Neuronal stem cell (in vitro differentiated cells): ENCODE data around the gene ILKAP.
A peak's percentile ranks its signal among the peaks of the same experiment; 100 is the strongest.

Source experiments
- DNase-seq: peaks from one replicate; pipeline ENCODE4 v3.0.0-alpha.2; 2013; ENCODE audit warnings: low spot score
- H2AFZ ChIP-seq: one replicate; pipeline ENCODE4 v1.6.1; 2013; ENCODE audit warnings: mild to moderate bottlenecking, low read length, inconsistent platforms
- H2AK5ac ChIP-seq: 2 replicates; pipeline ENCODE4 v1.6.1; 2013; ENCODE audit warnings: low read depth, mild to moderate bottlenecking, inconsistent platforms, low read length, moderate library complexity, mixed read lengths
- H2BK120ac ChIP-seq: 2 replicates; pipeline ENCODE4 v1.6.1; 2013; ENCODE audit warnings: low read depth, mild to moderate bottlenecking, inconsistent platforms, low read length, moderate library complexity, mixed read lengths
- H2BK12ac ChIP-seq: one replicate; pipeline ENCODE4 v1.6.1; 2013; ENCODE audit warnings: low read length, inconsistent platforms
- H2BK15ac ChIP-seq: 2 replicates; pipeline ENCODE4 v1.6.1; 2013; ENCODE audit warnings: mild to moderate bottlenecking, low read length, inconsistent platforms, mixed read lengths
- H2BK5ac ChIP-seq: one replicate; pipeline ENCODE4 v1.6.1; 2013; ENCODE audit warnings: inconsistent platforms, mild to moderate bottlenecking, low read length, moderate library complexity
- H3K14ac ChIP-seq: one replicate; pipeline ENCODE4 v1.6.1; 2013; ENCODE audit warnings: low read length, inconsistent platforms
- H3K18ac ChIP-seq: 2 replicates; pipeline ENCODE4 v1.6.1; 2013; ENCODE audit warnings: low read length, inconsistent platforms
- H3K23ac ChIP-seq: 2 replicates; pipeline ENCODE4 v1.6.1; 2013; ENCODE audit warnings: low read depth, mild to moderate bottlenecking, mixed read lengths, low read length, inconsistent platforms; ENCODE audit not compliant: poor library complexity
- H3K27ac ChIP-seq: replicated peaks from 3 replicates; pipeline ENCODE4 v1.5.1; 2013; ENCODE audit warnings: low read length, inconsistent platforms
- H3K27me3 ChIP-seq, 3 experiments: 2 replicates each; pipeline ENCODE4 v1.6.1; 2013; ENCODE audit warnings: low read length in 3 of 3, mild to moderate bottlenecking in 2 of 3, inconsistent platforms in 1 of 3, low read depth in 1 of 3, mixed read lengths in 1 of 3, moderate library complexity in 1 of 3; ENCODE audit not compliant: control insufficient read depth in 3 of 3, insufficient read depth in 3 of 3
- H3K36me3 ChIP-seq, 2 donors: replicated peaks in 1 of 2; 2 replicates each; pipeline ENCODE4 v1.6.1; 2013; ENCODE audit warnings: low read length in 2 of 2; ENCODE audit not compliant: control insufficient read depth in 2 of 2, insufficient read depth in 2 of 2
- H3K4ac ChIP-seq: 2 replicates; pipeline ENCODE4 v1.6.1; 2013; ENCODE audit warnings: inconsistent platforms, mild to moderate bottlenecking, low read length, moderate library complexity
- H3K4me1 ChIP-seq, 2 donors: 1 replicate in 1 of 2; 2 replicates in 1 of 2; pipeline ENCODE4 v1.6.1; 2013; ENCODE audit warnings: low read length in 2 of 2, low read depth in 1 of 2; ENCODE audit not compliant: control insufficient read depth in 2 of 2, insufficient read depth in 1 of 2
- H3K4me2 ChIP-seq: one replicate; pipeline ENCODE4 v1.6.1; 2013; ENCODE audit warnings: mild to moderate bottlenecking, low read length, inconsistent platforms; ENCODE audit not compliant: insufficient read depth, poor library complexity, severe bottlenecking
- H3K4me3 ChIP-seq, 2 donors: 2 replicates each; pipeline ENCODE4 v1.5.1; 2013; ENCODE audit warnings: low read length in 2 of 2, mild to moderate bottlenecking in 2 of 2, inconsistent platforms in 1 of 2, moderate library complexity in 1 of 2
- H3K79me1 ChIP-seq: one replicate; pipeline ENCODE4 v1.6.1; 2013; ENCODE audit warnings: low read depth, mild to moderate bottlenecking, inconsistent platforms, low read length, moderate library complexity
- H3K9ac ChIP-seq: one replicate; pipeline ENCODE4 v1.6.1; 2013; ENCODE audit warnings: mild to moderate bottlenecking, low read depth, low read length, inconsistent platforms; ENCODE audit not compliant: poor library complexity
- H3K9me3 ChIP-seq, 2 donors: replicated peaks in 1 of 2; 2 replicates each; pipeline versions ENCODE3 to v1.6.1; 2013; ENCODE audit warnings: low read length in 2 of 2, mild to moderate bottlenecking in 2 of 2, inconsistent platforms in 1 of 2, low read depth in 1 of 2, mixed read lengths in 1 of 2, moderate library complexity in 1 of 2; ENCODE audit not compliant: control insufficient read depth in 2 of 2, insufficient read depth in 1 of 2
- H4K8ac ChIP-seq: one replicate; pipeline ENCODE4 v1.6.1; 2013; ENCODE audit warnings: low read depth, mild to moderate bottlenecking, inconsistent platforms, low read length, moderate library complexity
- H4K91ac ChIP-seq: one replicate; pipeline ENCODE4 v1.6.1; 2013; ENCODE audit warnings: low read length, low read depth, mild to moderate bottlenecking, inconsistent platforms; ENCODE audit not compliant: poor library complexity
- WGBS, 2 donors: extraction: QIAGEN DNeasy Blood & Tissue Kit; methylation state at CpG; one replicate each; pipeline ENCODE4 v1.1.7; 2013; ENCODE audit warnings: missing lambda C conversion rate in 2 of 2, mixed read lengths in 1 of 2; ENCODE audit not compliant: insufficient read length in 2 of 2, insufficient replicate concordance in 1 of 2; ENCODE audit errors: extremely low coverage in 2 of 2; 5-methylcytosine and 5-hydroxymethylcytosine counted together

The ILKAP gene

GRCh38 chr2:238240757-238241711 lies 37.5 kb upstream of the ILKAP start:
- H3K36me3 ChIP-seq = peaks cover 3 to 18% of the 10 kb centered on the region in 2 donors
- peak overlapping the region; percentile 95 for H3K18ac ChIP-seq
- H3K79me1 ChIP-seq = peaks cover 5% of the 10 kb centered on the region
- WGBS, 2 donors = no CpG with 5 or more reads among the region's 71 CpGs
- H2BK12ac ChIP-seq = peak overlapping the region; percentile 59
- H3K9ac ChIP-seq = peak overlapping the region; percentile 75
- H3K27me3 ChIP-seq = peaks cover 0 to 39% (median 4%) of the 10 kb centered on the region in 3 experiments
- peak overlapping the region; percentile 83 for H2BK120ac ChIP-seq
- peak overlapping the region; percentile 94 for H3K4ac ChIP-seq
- peak; percentile 86 for DNase-seq
- no peak overlapping the region for H3K27ac ChIP-seq
- peak overlapping the region; percentile 71 for H2BK5ac ChIP-seq
- H3K4me2 ChIP-seq = peak overlapping the region; percentile 72
- no peak overlapping the region for H4K8ac ChIP-seq
- H3K14ac ChIP-seq = peak overlapping the region; percentile 84
- H4K91ac ChIP-seq = no peak overlapping the region
- peak overlapping the region; percentile 100 for H2BK15ac ChIP-seq
- peak overlapping the region; percentile 7 to 82 for H3K4me3 ChIP-seq
- H2AK5ac ChIP-seq = peak overlapping the region; percentile 95
- peak overlapping the region; percentile 99 for H2AFZ ChIP-seq
- peak overlapping the region; percentile 90 for H3K23ac ChIP-seq
- peaks cover 5 to 13% of the 10 kb centered on the region in 2 donors for H3K4me1 ChIP-seq
- H3K9me3 ChIP-seq = peaks cover 3 to 7% of the 10 kb centered on the region in 2 donors

GRCh38 chr2:238239863-238240756 lies 36.6 kb upstream of the ILKAP start, which contains the start of gene HES6:
Gene HES6, minus strand, starts transcription at chr2:238240038. Its CDS starts 133 bp downstream, at chr2:238239905.
- DNase-seq = peak; percentile 92
- peaks cover 0 to 44% (median 4%) of the 10 kb centered on the region in 3 experiments for H3K27me3 ChIP-seq
- peaks cover 5 to 13% of the 10 kb centered on the region in 2 donors for H3K4me1 ChIP-seq
- H2BK120ac ChIP-seq = no peak within 1 kb of the TSS
- peak within 1 kb of the TSS; percentile 95 for H2AK5ac ChIP-seq
- peak within 1 kb of the TSS; percentile 82 to 96 for H3K4me3 ChIP-seq
- H3K4ac ChIP-seq = no peak within 1 kb of the TSS
- H3K27ac ChIP-seq = peak within 1 kb of the TSS; percentile 67
- no peak within 1 kb of the TSS for H3K14ac ChIP-seq
- peak within 1 kb of the TSS; percentile 46 for H2BK5ac ChIP-seq
- no peak within 1 kb of the TSS for H2BK12ac ChIP-seq
- WGBS, 2 donors = no CpG with 5 or more reads among the region's 105 CpGs
- peak within 1 kb of the TSS; percentile 99 for H2AFZ ChIP-seq
- no peak within 1 kb of the TSS for H4K91ac ChIP-seq
- peak within 1 kb of the TSS; percentile 97 for H3K18ac ChIP-seq
- H3K23ac ChIP-seq = peak within 1 kb of the TSS; percentile 76
- H3K4me2 ChIP-seq = peak within 1 kb of the TSS; percentile 93
- peaks cover 3 to 7% of the 10 kb centered on the region in 2 donors for H3K9me3 ChIP-seq
- peaks cover 5% of the 10 kb centered on the region for H3K79me1 ChIP-seq
- peak within 1 kb of the TSS; percentile 71 for H2BK15ac ChIP-seq
- H4K8ac ChIP-seq = peak within 1 kb of the TSS; percentile 87
- H3K9ac ChIP-seq = peak within 1 kb of the TSS; percentile 95
- H3K36me3 ChIP-seq = peaks cover under 1 to 10% of the 10 kb centered on the region in 2 donors

GRCh38 chr2:238239543-238239862 lies 36.0 kb upstream of the ILKAP start:
- Histone ChIP-seq H3K27ac (no peak overlapping the region), H3K23ac (peak overlapping the region; percentile 74), H3K4ac (no peak overlapping the region), H4K91ac (no peak overlapping the region), H3K9me3 (peaks cover 3 to 7% of the 10 kb centered on the region in 2 donors), H2BK5ac (no peak overlapping the region), H3K79me1 (peaks cover 5% of the 10 kb centered on the region), H3K4me3 (peak overlapping the region; percentile 82 to 96), H2BK12ac (no peak overlapping the region), H3K36me3 (peaks cover 0 to 10% of the 10 kb centered on the region in 2 donors), H3K18ac (peak overlapping the region; percentile 97), H2AK5ac (no peak overlapping the region), H2BK15ac (peak overlapping the region; percentile 71), H3K27me3 (peaks cover 0 to 45% (median 4%) of the 10 kb centered on the region in 3 experiments), H4K8ac (no peak overlapping the region), H2BK120ac (no peak overlapping the region), H3K9ac (peak overlapping the region; percentile 95), H3K4me1 (peaks cover 5 to 13% of the 10 kb centered on the region in 2 donors), H3K14ac (no peak overlapping the region), H2AFZ (peak overlapping the region; percentile 99), H3K4me2 (peak overlapping the region; percentile 93)
- no peak for DNase-seq
- no CpG with 5 or more reads among the region's 43 CpGs for WGBS, 2 donors
